BE2C (cell line): ENCODE data around the gene UNC79.
A peak's percentile ranks its signal among the peaks of the same experiment; 100 is the strongest.

Source experiments
- DNase-seq: peaks from one replicate; pipeline ENCODE4 v3.0.0-alpha.2; 2020
- H3K27me3 ChIP-seq: fragments of 250-450 bp; sonication (Bioruptor Pico); 2 replicates; pipeline ENCODE4 v1.5.1; 2020; ENCODE audit warnings: mild to moderate bottlenecking
- H3K36me3 ChIP-seq: fragments of 250-450 bp; sonication (Bioruptor Pico); 2 replicates; pipeline ENCODE4 v1.5.1; 2020; ENCODE audit warnings: mild to moderate bottlenecking
- H3K4me1 ChIP-seq: fragments of 250-450 bp; sonication (Bioruptor Pico); 2 replicates; pipeline ENCODE4 v1.5.1; 2020
- H3K4me3 ChIP-seq: 2 replicates; pipeline ENCODE4 v1.5.1; 2011; ENCODE audit warnings: low read depth, low read length
- H3K9me3 ChIP-seq: fragments of 250-450 bp; sonication (Bioruptor Pico); 2 replicates; pipeline ENCODE4 v1.5.1; 2020
- CTCF ChIP-seq: IDR thresholded peaks from 2 replicates; pipeline ENCODE4 v1.5.1; 2012; ENCODE audit warnings: mild to moderate bottlenecking, low read depth, low read length

The UNC79 gene

GRCh38 chr14:93533842-93534241, 103.1 kb downstream of the UNC79 start:
- Histone ChIP-seq H3K4me1 (no peaks in the 10 kb centered on the region), H3K9me3 (no peaks in the 10 kb centered on the region), H3K36me3 (no peaks in the 10 kb centered on the region; the same call in 1 of the 2 replicates), H3K4me3 (no peak overlapping the region), H3K27me3 (no peaks in the 10 kb centered on the region)
- no peak for DNase-seq
- no peak for TF ChIP-seq CTCF

DNA sequence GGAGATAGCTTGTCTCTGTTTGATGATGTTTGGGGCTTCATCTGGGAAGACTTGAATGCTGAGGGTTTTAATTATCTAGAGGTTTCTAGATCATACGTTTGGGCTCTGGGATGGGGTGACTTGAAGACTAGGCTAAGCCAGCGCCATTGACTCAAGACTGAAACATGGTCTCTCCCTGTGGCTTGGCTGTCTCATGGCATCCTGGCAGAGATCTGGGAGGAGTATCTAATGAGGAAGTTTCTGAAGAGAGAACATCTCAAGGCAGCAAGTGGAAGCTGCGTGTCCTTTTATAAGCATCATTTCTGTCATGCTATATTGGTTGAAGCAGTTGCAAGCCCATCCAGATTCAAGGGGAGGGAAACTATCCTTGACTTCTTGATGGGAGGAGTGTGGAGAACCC, 104.8 kb downstream of the UNC79 start:
- no peak for DNase-seq
- H3K27me3 ChIP-seq, result no peaks in the 10 kb centered on the region
- no peaks in the 10 kb centered on the region for H3K4me1 ChIP-seq
- no peak for TF ChIP-seq CTCF
- no peaks in the 10 kb centered on the region for H3K9me3 ChIP-seq
- no peak overlapping the region for H3K4me3 ChIP-seq
- peaks cover 8% of the 10 kb centered on the region for H3K36me3 ChIP-seq

DNA sequence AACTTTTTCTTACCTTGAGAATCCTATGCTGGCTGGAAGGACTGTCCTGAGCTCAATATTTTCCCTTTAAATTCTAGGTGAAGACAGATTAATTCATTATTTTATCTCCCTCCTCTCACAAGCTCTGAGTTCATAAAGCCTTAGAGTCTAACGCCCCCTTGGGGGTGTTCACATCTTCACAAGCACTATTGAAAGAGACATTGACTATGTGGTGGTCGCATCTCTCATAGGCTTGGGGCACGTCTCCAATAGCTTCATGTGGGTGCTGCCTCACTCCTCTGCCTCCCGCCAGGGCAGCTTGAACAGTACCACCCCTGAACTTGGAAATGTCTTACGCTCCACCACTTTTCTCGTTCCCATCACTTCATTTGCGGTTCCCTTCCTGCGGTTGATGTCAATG, 106.2 kb downstream of the UNC79 start:
- Histone ChIP-seq H3K27me3 (no peaks in the 10 kb centered on the region), H3K9me3 (no peaks in the 10 kb centered on the region), H3K4me3 (no peak overlapping the region), H3K36me3 (peaks cover 14% of the 10 kb centered on the region), H3K4me1 (no peaks in the 10 kb centered on the region)
- TF ChIP-seq CTCF, result peak; percentile 71
- peak; percentile 57 for DNase-seq

DNA sequence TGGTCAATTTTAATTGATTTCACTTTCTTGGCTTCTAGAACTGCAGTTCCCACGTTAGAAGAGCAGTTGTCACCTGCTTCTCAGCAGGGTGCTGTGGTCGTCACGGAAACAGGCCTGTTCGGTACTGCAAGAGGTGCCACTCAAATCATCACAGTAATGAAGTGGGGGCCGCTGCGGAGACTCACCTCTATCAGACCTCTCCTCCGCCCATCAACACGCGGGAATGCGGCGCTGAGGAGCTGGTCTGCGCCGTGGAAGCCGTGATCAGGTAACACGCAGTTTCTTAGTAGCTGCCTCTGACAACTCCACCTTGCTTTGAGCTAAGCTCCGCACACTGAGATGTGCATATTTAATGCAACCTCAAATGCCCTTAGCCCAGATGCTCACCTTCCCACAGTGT, 107.2 kb downstream of the UNC79 start:
- no peak overlapping the region for H3K4me3 ChIP-seq
- DNase-seq, result no peak
- no peak for TF ChIP-seq CTCF

DNA sequence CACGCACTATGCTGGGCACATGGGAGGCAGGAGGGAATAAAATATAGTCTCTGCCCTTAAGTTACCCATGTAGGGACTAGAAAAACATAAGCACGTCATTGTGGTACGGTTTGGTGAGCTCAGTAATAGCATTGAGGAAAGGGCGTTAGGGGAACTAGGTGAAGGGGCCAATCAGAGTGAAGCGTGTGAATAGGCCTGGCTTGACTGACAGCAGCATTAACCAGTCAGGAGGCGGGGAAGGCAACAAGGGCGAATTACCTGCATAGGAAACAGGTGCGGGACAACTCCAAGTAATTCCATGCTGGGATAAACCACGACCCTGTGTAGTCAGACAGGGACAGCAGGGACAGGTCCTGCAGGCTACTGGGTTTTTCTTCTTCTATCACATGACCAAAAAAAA, 107.7 kb downstream of the UNC79 start:
- TF ChIP-seq CTCF, result no peak
- Histone ChIP-seq H3K36me3 (peaks cover 19% of the 10 kb centered on the region), H3K4me1 (no peaks in the 10 kb centered on the region), H3K9me3 (no peaks in the 10 kb centered on the region), H3K4me3 (no peak overlapping the region), H3K27me3 (no peaks in the 10 kb centered on the region)
- peak; percentile 35 for DNase-seq

More for the DNA sequence above, 107.2 kb downstream of the UNC79 start:
- Histone ChIP-seq H3K4me1 (no peaks in the 10 kb centered on the region), H3K36me3 (peaks cover 19% of the 10 kb centered on the region), H3K9me3 (no peaks in the 10 kb centered on the region), H3K27me3 (no peaks in the 10 kb centered on the region)

GRCh38 chr14:93540235-93540634, 109.5 kb downstream of the UNC79 start:
- Histone ChIP-seq H3K27me3 (no peaks in the 10 kb centered on the region), H3K36me3 (peaks cover 19% of the 10 kb centered on the region), H3K4me3 (no peak overlapping the region), H3K9me3 (no peaks in the 10 kb centered on the region), H3K4me1 (no peaks in the 10 kb centered on the region)
- no peak for TF ChIP-seq CTCF
- no peak for DNase-seq
